CD4-positive, alpha-beta T cell (primary cell): ENCODE data around the gene RPAP3. TPM values are rescaled to one million over a fixed set of nuclear protein-coding genes. Genes with fewer than 3 reads are reported as not detected.
A peak's percentile ranks its signal among the peaks of the same experiment; 100 is the strongest.
"Not testable (repeated sequence)": the region's sequence is repeated elsewhere in the genome, so short reads cannot be mapped to it uniquely, and the experiment has no call there.

Experiments used
- ATAC-seq: fragments of 200-7000 bp; cut with Tn5 transposase; one replicate; pipeline ENCODE4 v1.10.0; 2022; ENCODE audit warnings: mild to moderate bottlenecking; ENCODE audit not compliant: poor library complexity
- CTCF ChIA-PET: fragments of 350-600 bp; sonication (Branson Sonifier 250); formaldehyde crosslinking; loops from one replicate; lab custom pipeline; 2021; ENCODE audit warnings: antibody characterized with exemption, inconsistent platforms; lab: Charles Lee
- POLR2A ChIA-PET: fragments of 350-600 bp; sonication (Branson Sonifier 250); formaldehyde crosslinking; loops from one replicate; lab custom pipeline; 2021; ENCODE audit warnings: antibody characterized with exemption, inconsistent platforms; lab: Charles Lee
- DNase-seq, 14 experiments: peaks; one replicate each; pipeline ENCODE4 v3.0.0-alpha.2; 2013 to 2020; ENCODE audit warnings: mixed read lengths in 2 of 14
- H3K27ac ChIP-seq, 2 donors: one replicate each; pipeline versions ENCODE4 v1.5.1 to v1.7.0; 2013; ENCODE audit warnings: low read length in 2 of 2, low read depth in 1 of 2, mild to moderate bottlenecking in 1 of 2
- H3K27me3 ChIP-seq, 2 experiments: 1 replicate in 1 of 2; 2 replicates in 1 of 2; pipeline versions ENCODE4 v1.6.1 to v1.7.0; 2013; ENCODE audit warnings: low read length in 2 of 2, control low read depth in 1 of 2, mild to moderate bottlenecking in 1 of 2, moderate library complexity in 1 of 2; ENCODE audit not compliant: insufficient read depth in 2 of 2, control insufficient read depth in 1 of 2
- H3K36me3 ChIP-seq: one replicate; pipeline ENCODE4 v1.6.1; 2013; ENCODE audit warnings: low read length, control low read depth; ENCODE audit not compliant: insufficient read depth
- H3K4me1 ChIP-seq: one replicate; pipeline ENCODE4 v1.6.1; 2013; ENCODE audit warnings: low read length, control low read depth; ENCODE audit not compliant: insufficient read depth
- H3K4me3 ChIP-seq: one replicate; pipeline ENCODE4 v1.5.1; 2013; ENCODE audit warnings: mild to moderate bottlenecking, low read length, moderate library complexity
- H3K9me3 ChIP-seq, 2 experiments: 1 replicate in 1 of 2; 2 replicates in 1 of 2; pipeline versions ENCODE4 v1.6.1 to v1.7.0; 2013; ENCODE audit warnings: low read length in 2 of 2, mild to moderate bottlenecking in 2 of 2, control low read depth in 1 of 2, moderate library complexity in 1 of 2; ENCODE audit not compliant: control insufficient read depth in 1 of 2, insufficient read depth in 1 of 2
- H3K27ac Mint-ChIP-seq: one replicate; pipeline ENCODE4 v1.8.0; 2020; ENCODE audit warnings: mixed read lengths
- H3K27me3 Mint-ChIP-seq: one replicate; pipeline ENCODE4 v1.8.0; 2021; ENCODE audit warnings: mixed read lengths
- H3K36me3 Mint-ChIP-seq: one replicate; pipeline ENCODE4 v1.8.0; 2021; ENCODE audit warnings: low read depth, mixed read lengths
- H3K4me1 Mint-ChIP-seq: one replicate; pipeline ENCODE4 v1.8.0; 2021; ENCODE audit warnings: low read depth, mixed read lengths
- H3K4me3 Mint-ChIP-seq: one replicate; pipeline ENCODE4 v1.8.0; 2020; ENCODE audit warnings: mild to moderate bottlenecking, mixed read lengths
- H3K9me3 Mint-ChIP-seq: one replicate; pipeline ENCODE4 v1.8.0; 2020; ENCODE audit warnings: mixed read lengths
- CTCF ChIP-seq: fragments of 200-600 bp; IDR thresholded peaks from one replicate; pipeline ENCODE4 v1.8.0; 2022; ENCODE audit warnings: antibody characterized with exemption, mild to moderate bottlenecking
- intact Hi-C, 2 experiments: fragments of 100-400 bp; cut with DNase I in 1 of 2; cut with micrococcal nuclease in 1 of 2; formaldehyde crosslinking; loops; one replicate each; pipeline versions ENCODE4 v1.15.1 to v1.9.0; 2023 to 2025; cut with DNase I, micrococcal nuclease
- total RNA-seq, 174 experiments: library from RNA in 2 of 174; stranded (reverse) in 2 of 174; gene quantifications; one replicate each; pipeline ENCODE4 v1.2.3 and lab custom pipeline; 2021 to 2026

RPAP3 gene
- total RNA-seq, 2 experiments from 2014 or later: 24.6 to 26.4 TPM

GRCh38 chr12:47636908-47637780 lies 68.7 kb downstream of the RPAP3 start:
- peaks cover 70% of the 10 kb centered on the region for H3K36me3 Mint-ChIP-seq
- ChIA-PET POLR2A (interaction anchor here (0.9 kb wide), 1 partner anchor 330 kb away, joined by 4 read pairs; no protein-coding TSS in a partner anchor), CTCF (interaction anchor here (1.0 kb wide), 1 partner anchor 49 kb away, joined by 3 read pairs; no protein-coding TSS in a partner anchor)
- H3K27ac Mint-ChIP-seq: no peak overlapping the region
- Histone ChIP-seq H3K9me3 (peaks cover under 1 to 11% of the 10 kb centered on the region in 2 experiments), H3K27me3 (no peaks in the 10 kb centered on the region), H3K36me3 (no peaks in the 10 kb centered on the region), H3K27ac (no peak overlapping the region), H3K4me3 (no peak overlapping the region), H3K4me1 (peaks cover 5% of the 10 kb centered on the region)
- H3K4me1 Mint-ChIP-seq: no peaks in the 10 kb centered on the region
- peaks cover 8% of the 10 kb centered on the region for H3K9me3 Mint-ChIP-seq
- TF ChIP-seq CTCF: peak; percentile 34
- ATAC-seq (no peak), DNase-seq (peak in 7 of 14 experiments; percentile 9 to 57 (median 26))
- intact Hi-C loops: no loop called here
- H3K27me3 Mint-ChIP-seq: no peaks in the 10 kb centered on the region
- no peak overlapping the region for H3K4me3 Mint-ChIP-seq

- H3K27me3 Mint-ChIP-seq, POLR2A ChIA-PET, H3K27ac Mint-ChIP-seq, CTCF ChIA-PET, H3K27me3 ChIP-seq, ATAC-seq, H3K4me3 ChIP-seq, H3K36me3 ChIP-seq, DNase-seq, intact Hi-C loops, H3K27ac ChIP-seq, H3K9me3 Mint-ChIP-seq, H3K4me3 Mint-ChIP-seq, H3K4me1 ChIP-seq, H3K4me1 Mint-ChIP-seq: not testable (repeated sequence)
- peaks cover 0 to 11% of the 10 kb centered on the region in 2 experiments for H3K9me3 ChIP-seq
- peaks cover 66% of the 10 kb centered on the region for H3K36me3 Mint-ChIP-seq
Measured at GRCh38 chr12:47635770-47636169, 70.1 kb downstream of the RPAP3 start.

- no peak overlapping the region for H3K4me3 ChIP-seq
- H3K36me3 ChIP-seq: peaks cover 5% of the 10 kb centered on the region
- peaks cover 0 to 11% of the 10 kb centered on the region in 2 experiments for H3K9me3 ChIP-seq
- H3K4me1 ChIP-seq: peaks cover 5% of the 10 kb centered on the region
- no peak for ATAC-seq
- Mint-ChIP-seq H3K27ac (no peak overlapping the region), H3K9me3 (peaks cover 5% of the 10 kb centered on the region), H3K4me3 (no peak overlapping the region), H3K27me3 (no peaks in the 10 kb centered on the region), H3K36me3 (peaks cover 65% of the 10 kb centered on the region), H3K4me1 (no peaks in the 10 kb centered on the region)
- intact Hi-C loops: no loop called here
- TF ChIP-seq CTCF: no peak
- DNase-seq: no peak
- ChIA-PET CTCF (no interaction called here), POLR2A (no interaction called here)
- H3K27ac ChIP-seq: no peak overlapping the region
- H3K27me3 ChIP-seq: no peaks in the 10 kb centered on the region
Measured at GRCh38 chr12:47634127-47634526, 71.7 kb downstream of the RPAP3 start.
